ENCODE measurements around the gene PRC1. TPM values are rescaled to one million over a fixed set of nuclear protein-coding genes. Genes with fewer than 3 reads are reported as not detected.

Gene PRC1
- total and polyA plus RNA-seq, 2 of the 13 experiments (the other 11 are each of a cell fraction or from before 2014, with no cell fraction given), result 137 to 162 TPM

DNA sequence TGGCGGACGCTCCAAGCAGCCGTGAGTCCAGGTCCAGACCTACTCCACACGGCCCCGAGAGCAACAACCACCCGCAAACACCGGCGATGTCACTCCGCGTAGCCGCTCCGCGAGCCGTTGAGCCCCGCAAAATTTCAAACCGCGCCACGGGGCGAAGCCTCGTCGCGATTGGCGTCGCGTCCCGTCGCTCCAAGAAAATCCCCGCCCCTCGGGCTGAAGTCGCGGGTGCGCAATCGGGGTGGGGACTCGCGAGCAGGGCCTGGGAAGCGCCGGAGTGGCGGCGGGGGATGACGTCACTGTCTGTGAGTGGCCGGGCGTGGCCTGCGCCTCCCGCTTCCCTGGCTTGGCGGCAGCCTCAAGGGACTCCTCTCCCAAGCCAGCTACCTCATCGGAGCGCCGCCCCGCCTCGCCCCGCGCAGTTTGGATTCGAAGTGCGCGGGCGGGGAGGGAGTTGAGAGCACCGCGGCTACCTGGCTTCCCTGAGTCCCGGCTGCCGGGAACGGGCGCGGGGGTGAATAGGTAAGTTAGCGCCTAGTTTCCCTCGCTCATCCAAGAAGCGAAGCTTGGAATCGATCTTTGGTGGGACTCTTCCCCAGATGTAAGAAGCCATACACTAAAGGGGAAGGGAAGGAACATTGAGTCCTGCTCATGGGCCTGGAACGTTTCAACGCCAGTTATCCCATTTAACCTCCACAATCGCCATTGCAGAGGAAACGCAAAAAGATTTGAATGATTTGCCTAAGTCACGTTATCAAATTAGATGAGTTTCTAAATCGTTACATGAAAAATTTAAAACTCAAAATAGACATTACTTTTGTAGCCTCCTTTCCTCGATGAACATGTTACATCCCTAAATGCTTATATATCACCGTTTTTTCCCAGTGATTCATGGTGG lies at the start of gene PRC1 (continued):
- TF ChIP-seq TOE1 (CRISPR knock-in tag; IDR thresholded peaks at IDR 0.05), result no peak
- TF ChIP-seq, protein P1, sequence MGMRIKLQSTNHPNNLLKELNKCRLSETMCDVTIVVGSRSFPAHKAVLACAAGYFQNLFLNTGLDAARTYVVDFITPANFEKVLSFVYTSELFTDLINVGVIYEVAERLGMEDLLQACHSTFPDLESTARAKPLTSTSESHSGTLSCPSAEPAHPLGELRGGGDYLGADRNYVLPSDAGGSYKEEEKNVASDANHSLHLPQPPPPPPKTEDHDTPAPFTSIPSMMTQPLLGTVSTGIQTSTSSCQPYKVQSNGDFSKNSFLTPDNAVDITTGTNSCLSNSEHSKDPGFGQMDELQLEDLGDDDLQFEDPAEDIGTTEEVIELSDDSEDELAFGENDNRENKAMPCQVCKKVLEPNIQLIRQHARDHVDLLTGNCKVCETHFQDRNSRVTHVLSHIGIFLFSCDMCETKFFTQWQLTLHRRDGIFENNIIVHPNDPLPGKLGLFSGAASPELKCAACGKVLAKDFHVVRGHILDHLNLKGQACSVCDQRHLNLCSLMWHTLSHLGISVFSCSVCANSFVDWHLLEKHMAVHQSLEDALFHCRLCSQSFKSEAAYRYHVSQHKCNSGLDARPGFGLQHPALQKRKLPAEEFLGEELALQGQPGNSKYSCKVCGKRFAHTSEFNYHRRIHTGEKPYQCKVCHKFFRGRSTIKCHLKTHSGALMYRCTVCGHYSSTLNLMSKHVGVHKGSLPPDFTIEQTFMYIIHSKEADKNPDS (CRISPR knock-in tag; IDR thresholded peaks at IDR 0.05), result no peak
- peak; percentile 84; the same call in 1 of the 2 replicates for TF ChIP-seq ZNF431 (CRISPR knock-in tag; IDR thresholded peaks at IDR 0.05; ENCODE audit: borderline replicate concordance, low read depth)
- TF ChIP-seq KDM5A (IDR thresholded peaks at IDR 0.05; ENCODE audit: borderline replicate concordance, low read length), result peak; percentile 65; the same call in 1 of the 2 replicates
- TF ChIP-seq HDAC6 (IDR thresholded peaks at IDR 0.05; ENCODE audit: low read depth, low read length), result no peak
- TF ChIP-seq, protein P2, sequence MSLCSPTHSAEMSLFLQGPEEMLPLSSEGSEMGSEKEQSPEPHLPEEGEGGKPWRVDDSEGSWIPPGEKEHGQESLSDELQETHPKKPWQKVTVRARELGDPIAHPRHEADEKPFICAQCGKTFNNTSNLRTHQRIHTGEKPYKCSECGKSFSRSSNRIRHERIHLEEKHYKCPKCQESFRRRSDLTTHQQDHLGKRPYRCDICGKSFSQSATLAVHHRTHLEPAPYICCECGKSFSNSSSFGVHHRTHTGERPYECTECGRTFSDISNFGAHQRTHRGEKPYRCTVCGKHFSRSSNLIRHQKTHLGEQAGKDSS (CRISPR knock-in tag; IDR thresholded peaks at IDR 0.05; ENCODE audit: borderline replicate concordance, low read depth), result peak; percentile 91; the same call in 1 of the 2 replicates
- TF ChIP-seq, protein P3, sequence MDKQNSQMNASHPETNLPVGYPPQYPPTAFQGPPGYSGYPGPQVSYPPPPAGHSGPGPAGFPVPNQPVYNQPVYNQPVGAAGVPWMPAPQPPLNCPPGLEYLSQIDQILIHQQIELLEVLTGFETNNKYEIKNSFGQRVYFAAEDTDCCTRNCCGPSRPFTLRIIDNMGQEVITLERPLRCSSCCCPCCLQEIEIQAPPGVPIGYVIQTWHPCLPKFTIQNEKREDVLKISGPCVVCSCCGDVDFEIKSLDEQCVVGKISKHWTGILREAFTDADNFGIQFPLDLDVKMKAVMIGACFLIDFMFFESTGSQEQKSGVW (CRISPR knock-in tag; IDR thresholded peaks at IDR 0.05; ENCODE audit: borderline replicate concordance), result 0 out of 2 replicates have a peak, but pooled peaks have one; percentile 47
- no peak for TF ChIP-seq ZKSCAN5 (CRISPR knock-in tag; IDR thresholded peaks at IDR 0.05)
- TF ChIP-seq ZNF530 (CRISPR knock-in tag; IDR thresholded peaks at IDR 0.05; ENCODE audit: low read depth), result no peak
- 0 out of 2 replicates have a peak, but pooled peaks have one; percentile 46 for TF ChIP-seq IRF2 (CRISPR knock-in tag; IDR thresholded peaks at IDR 0.05)
- TF ChIP-seq, protein P4, sequence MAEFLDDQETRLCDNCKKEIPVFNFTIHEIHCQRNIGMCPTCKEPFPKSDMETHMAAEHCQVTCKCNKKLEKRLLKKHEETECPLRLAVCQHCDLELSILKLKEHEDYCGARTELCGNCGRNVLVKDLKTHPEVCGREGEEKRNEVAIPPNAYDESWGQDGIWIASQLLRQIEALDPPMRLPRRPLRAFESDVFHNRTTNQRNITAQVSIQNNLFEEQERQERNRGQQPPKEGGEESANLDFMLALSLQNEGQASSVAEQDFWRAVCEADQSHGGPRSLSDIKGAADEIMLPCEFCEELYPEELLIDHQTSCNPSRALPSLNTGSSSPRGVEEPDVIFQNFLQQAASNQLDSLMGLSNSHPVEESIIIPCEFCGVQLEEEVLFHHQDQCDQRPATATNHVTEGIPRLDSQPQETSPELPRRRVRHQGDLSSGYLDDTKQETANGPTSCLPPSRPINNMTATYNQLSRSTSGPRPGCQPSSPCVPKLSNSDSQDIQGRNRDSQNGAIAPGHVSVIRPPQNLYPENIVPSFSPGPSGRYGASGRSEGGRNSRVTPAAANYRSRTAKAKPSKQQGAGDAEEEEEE (CRISPR knock-in tag; IDR thresholded peaks at IDR 0.05; ENCODE audit: borderline replicate concordance), result no peak
- TF ChIP-seq GZF1 (CRISPR knock-in tag; IDR thresholded peaks at IDR 0.05), result no peak
- peak; percentile 94; the same call in 1 of the 2 replicates for TF ChIP-seq ZNF343 (CRISPR knock-in tag; IDR thresholded peaks at IDR 0.05)
- TF ChIP-seq KLF11 (CRISPR knock-in tag; IDR thresholded peaks at IDR 0.05), result peak; percentile 76; the same call in 1 of the 2 replicates
- peak; percentile 77; the same call in 1 of the 2 replicates for TF ChIP-seq CEBPB (IDR thresholded peaks at IDR 0.05; ENCODE audit: borderline replicate concordance, low read depth, low read length)
- TF ChIP-seq SMC3 (IDR thresholded peaks at IDR 0.05; ENCODE audit: low read length), result no peak
- no peak for TF ChIP-seq NFRKB (IDR thresholded peaks at IDR 0.05)

All from HepG2 (cell line).